HFF-Myc (cell line): Measurements from ENCODE around the gene CRIP3.

Experiments used
- DNase-seq: peaks from one replicate; pipeline ENCODE4 v3.0.0-alpha.2; 2011; ENCODE audit warnings: low read depth; ENCODE audit errors: extremely low read depth
- H3K4me3 ChIP-seq: replicated peaks from 2 replicates; pipeline ENCODE4 v1.5.1; 2011; ENCODE audit warnings: low read depth, mild to moderate bottlenecking, control low read depth, low read length
- CTCF ChIP-seq: IDR thresholded peaks from 2 replicates; pipeline ENCODE4 v1.5.1; 2012; ENCODE audit warnings: mild to moderate bottlenecking, low read depth, low read length, control low read depth; ENCODE audit errors: missing control alignments

CRIP3 gene

GRCh38 chr6:43256670-43257366 is 51.8 kb downstream of the CRIP3 start:
- H3K4me3 ChIP-seq: no peak overlapping the region
- TF ChIP-seq CTCF: no peak
- DNase-seq: no peak
